ENCODE measurements around the gene C17orf75.

Gene C17orf75

GRCh38 chr17:32299580-32300164 is 42.3 kb downstream of the C17orf75 start:
- no peak for DNase-seq (ENCODE audit: extremely low spot score)
- POLR2A ChIA-PET = no interaction called here
- CTCF ChIA-PET = interaction anchor here (0.8 to 1.3 kb wide), 3 partner anchors 28 to 78 kb away, joined by 3 read pairs; no protein-coding TSS in a partner anchor
- TF ChIP-seq CTCF (IDR thresholded peaks at IDR 0.05; ENCODE audit: control extremely low read depth, extremely low read depth, low read depth, missing control alignments) = no peak

- CTCF ChIA-PET = no interaction called here
- POLR2A ChIA-PET = no interaction called here
- no peak for DNase-seq (ENCODE audit: extremely low spot score)
- TF ChIP-seq CTCF (IDR thresholded peaks at IDR 0.05; ENCODE audit: control extremely low read depth, extremely low read depth, low read depth, missing control alignments) = no peak
These were observed 43.0 kb downstream of the C17orf75 start for GRCh38 chr17:32298721-32299579.

- no peak for TF ChIP-seq CTCF (IDR thresholded peaks at IDR 0.05; ENCODE audit: control extremely low read depth, extremely low read depth, low read depth, missing control alignments)
- CTCF ChIA-PET = interaction anchor here (1.2 kb wide), 1 partner anchor 15 kb away, joined by 3 read pairs; no protein-coding TSS in a partner anchor
- no peak for DNase-seq (ENCODE audit: extremely low spot score)
- POLR2A ChIA-PET = no interaction called here
These were observed 43.7 kb downstream of the C17orf75 start for GRCh38 chr17:32298298-32298697.

- ChIA-PET POLR2A (no interaction called here), CTCF (interaction anchor here (1.2 kb wide), 1 partner anchor 16 kb away, joined by 3 read pairs; no protein-coding TSS in a partner anchor)
- no peak for DNase-seq (ENCODE audit: extremely low spot score)
- TF ChIP-seq CTCF (IDR thresholded peaks at IDR 0.05; ENCODE audit: control extremely low read depth, extremely low read depth, low read depth, missing control alignments) = no peak
These were observed 44.1 kb downstream of the C17orf75 start for GRCh38 chr17:32297860-32298259.

- POLR2A ChIA-PET = no interaction called here
- no peak for DNase-seq (ENCODE audit: extremely low spot score)
- no peak for TF ChIP-seq CTCF (IDR thresholded peaks at IDR 0.05; ENCODE audit: control extremely low read depth, extremely low read depth, low read depth, missing control alignments)
- CTCF ChIA-PET = interaction anchor here (1.2 to 1.5 kb wide), 2 partner anchors 10 to 16 kb away, joined by 3 to 4 read pairs; no protein-coding TSS in a partner anchor
These were observed 44.5 kb downstream of the C17orf75 start for GRCh38 chr17:32297424-32297823.

- no peak for DNase-seq (ENCODE audit: extremely low spot score)
- no peak for TF ChIP-seq CTCF (IDR thresholded peaks at IDR 0.05; ENCODE audit: control extremely low read depth, extremely low read depth, low read depth, missing control alignments)
- POLR2A ChIA-PET = no interaction called here
- CTCF ChIA-PET = no interaction called here
These were observed 49.9 kb downstream of the C17orf75 start for GRCh38 chr17:32292094-32292493.

Data from GM10248 (cell line).